GM12801 (cell line): ENCODE measurements around the gene BNIP5.

Source experiments
- CTCF ChIP-seq: IDR thresholded peaks from one replicate; pipeline ENCODE4 v1.5.1; 2011; ENCODE audit warnings: control low read depth; ENCODE audit not compliant: insufficient read length; ENCODE audit errors: extremely low read depth

The BNIP5 gene

GRCh38 chr6:36336208-36336710 is 429 bp downstream of the BNIP5 start:
- TF ChIP-seq CTCF, result no peak

GRCh38 chr6:36335465-36336207 is 1.1 kb downstream of the BNIP5 start:
- TF ChIP-seq CTCF, result no peak

- TF ChIP-seq CTCF, result no peak
These were observed 1.7 kb downstream of the BNIP5 start for GRCh38 chr6:36334832-36335459.

DNA sequence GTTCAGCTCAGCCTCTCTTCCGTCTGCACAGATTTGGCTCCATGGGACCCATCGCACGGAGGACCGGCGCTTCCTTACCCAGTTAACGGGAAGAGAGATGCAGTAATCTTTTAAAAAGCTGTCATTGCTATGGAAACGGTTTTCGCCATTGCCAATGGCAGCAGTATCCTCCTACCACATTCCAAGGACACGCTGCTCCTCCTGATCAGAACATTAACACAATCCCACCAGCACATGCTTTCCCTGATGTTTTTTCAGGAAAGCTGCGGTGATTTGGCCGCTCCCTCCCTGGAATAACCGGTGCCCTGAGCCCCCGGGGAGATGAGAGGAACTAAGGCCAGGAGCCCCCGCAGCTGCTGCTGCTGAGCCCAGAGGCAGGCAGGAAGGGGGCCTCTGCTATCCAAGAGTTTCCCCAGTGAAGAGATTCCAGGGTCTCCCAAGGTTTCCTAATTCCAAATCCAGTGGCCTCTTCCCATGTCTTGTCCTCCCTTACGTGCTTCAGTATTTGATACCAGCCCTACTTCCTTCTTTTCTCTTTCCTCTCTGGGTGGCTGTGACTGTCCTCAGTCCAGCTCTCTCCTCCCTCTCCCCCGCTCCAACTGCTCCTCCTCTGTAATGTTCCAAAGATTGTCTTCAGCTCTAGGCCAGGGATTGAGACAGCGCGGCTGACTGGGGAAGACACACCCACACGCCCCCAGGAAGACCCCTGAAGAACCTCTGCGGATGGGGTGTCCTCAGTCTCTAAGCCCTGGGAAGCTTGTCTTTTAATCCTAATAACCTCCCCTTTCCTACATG is 2.6 kb downstream of the BNIP5 start:
- no peak for TF ChIP-seq CTCF

DNA sequence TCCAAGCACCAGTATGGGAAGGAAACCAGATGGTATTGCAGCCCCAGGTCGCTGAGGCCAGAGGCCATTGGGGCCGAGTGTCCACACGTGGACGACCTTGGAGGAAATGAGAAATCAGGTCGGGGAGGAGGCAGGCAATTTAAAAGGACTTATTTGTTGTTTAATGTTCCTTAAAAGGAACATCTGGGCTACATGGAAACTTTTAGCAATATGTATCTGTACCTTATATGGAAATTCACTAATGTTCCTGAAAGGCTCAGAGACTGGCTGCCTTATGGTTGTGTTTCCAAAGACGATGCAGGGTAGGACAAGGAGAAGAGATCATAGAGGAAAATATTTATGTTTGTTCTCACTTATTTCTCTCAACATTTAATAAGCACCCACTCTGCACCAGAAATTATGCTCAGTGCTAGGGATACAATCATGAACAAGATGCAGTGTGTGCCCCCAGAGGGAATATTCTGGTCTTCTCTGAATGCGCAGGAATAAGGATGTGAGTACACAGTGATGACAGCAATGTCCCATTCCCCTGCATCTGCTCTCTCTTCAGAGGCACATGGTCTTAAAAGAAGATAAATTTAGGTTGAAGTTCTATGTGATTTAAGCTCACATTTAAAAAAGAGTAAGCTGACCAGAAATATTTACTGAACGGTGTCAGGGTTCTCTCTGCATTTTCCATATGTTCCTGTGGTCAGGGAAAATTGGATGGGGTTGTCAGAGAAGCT is 3.4 kb downstream of the BNIP5 start:
- TF ChIP-seq CTCF, result no peak

GRCh38 chr6:36331381-36331780 is 5.3 kb downstream of the BNIP5 start:
- TF ChIP-seq CTCF, result no peak

- TF ChIP-seq CTCF, result no peak
These were observed 6.3 kb downstream of the BNIP5 start for GRCh38 chr6:36330366-36330765.
